HG03066 (cell line): ENCODE measurements around the gene UGGT2.
"Not testable (repeated sequence)": the region's sequence is repeated elsewhere in the genome, so short reads cannot be mapped to it uniquely, and the experiment has no call there.

Source experiments
- ATAC-seq: cut with Tn5 transposase; IDR thresholded peaks from one replicate; pipeline ENCODE4 v1.9.1; 2021; ENCODE audit warnings: low read depth; ENCODE audit not compliant: unreplicated experiment

UGGT2 gene

DNA sequence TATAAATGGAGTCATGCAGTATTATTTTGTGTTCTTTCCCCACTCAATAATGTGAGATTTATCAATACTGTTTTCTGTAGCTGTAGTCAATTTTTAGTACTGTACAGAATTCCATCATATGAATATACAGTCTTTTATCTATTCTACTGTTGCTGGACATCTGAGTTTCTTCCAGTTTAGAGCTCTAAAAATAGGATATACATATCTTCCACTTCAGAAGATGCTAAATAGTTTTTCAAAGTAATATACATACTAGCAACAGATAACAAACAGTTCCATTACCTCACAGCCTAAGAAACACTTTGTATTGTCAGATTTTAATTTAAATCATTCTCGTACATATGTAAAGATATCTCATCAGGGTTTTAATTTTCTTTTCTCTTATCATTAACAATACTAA lies 149.6 kb downstream of the UGGT2 start:
- ATAC-seq: no peak

DNA sequence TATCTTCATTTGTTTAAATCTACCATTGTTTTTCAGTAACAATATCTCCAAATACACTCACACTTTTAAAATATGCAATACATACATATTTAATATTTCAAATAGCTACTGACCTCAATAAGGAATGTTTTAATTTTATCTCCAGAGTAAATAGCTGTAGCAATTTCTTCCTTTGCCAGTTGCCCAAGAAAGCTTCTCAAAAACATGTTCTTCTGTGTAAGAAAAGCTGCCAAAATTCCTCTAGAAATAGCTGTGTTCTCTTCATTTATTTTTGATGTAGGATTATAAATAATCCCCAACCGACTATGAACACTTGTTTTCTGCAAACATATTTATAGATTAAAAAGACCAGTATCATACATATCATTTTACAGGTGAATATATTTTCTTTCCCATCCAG lies 150.5 kb downstream of the UGGT2 start:
- ATAC-seq: no peak

DNA sequence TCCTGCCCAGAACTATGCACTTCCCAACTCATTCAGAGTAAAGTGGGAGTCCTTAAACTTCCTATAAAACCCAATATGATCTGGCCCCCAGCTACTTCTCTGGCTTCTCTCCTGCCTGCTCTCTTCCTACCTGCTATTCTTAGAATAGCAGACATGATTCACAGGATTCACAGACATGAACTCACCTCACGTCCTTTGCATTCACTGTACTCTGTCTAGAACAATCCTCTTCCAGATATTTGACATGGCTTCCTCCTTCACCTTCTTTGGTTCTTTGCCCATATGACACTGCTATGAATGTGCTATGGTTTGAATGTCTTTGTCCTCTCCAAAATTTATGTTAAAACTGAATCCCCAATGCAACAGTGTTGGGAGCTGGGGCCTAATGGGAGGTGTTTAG lies 154.9 kb downstream of the UGGT2 start:
- ATAC-seq: no peak

DNA sequence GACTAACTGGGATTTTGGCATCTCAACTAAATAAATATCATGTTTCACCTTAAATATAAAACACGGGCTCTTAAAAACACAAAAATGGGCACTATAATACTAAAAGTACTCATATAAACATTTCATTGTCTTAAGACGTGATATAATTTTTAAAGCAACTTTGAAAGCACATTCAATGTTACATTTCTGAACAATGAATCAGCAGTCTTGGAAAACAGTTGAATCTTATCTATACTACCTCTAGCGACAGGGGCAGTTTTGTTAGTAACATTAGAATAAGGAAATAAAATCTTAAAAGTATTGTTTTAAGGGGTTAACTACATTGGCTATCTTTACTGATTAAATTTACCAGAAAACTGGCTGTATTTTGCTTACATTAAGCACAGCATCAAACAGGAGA lies 156.9 kb downstream of the UGGT2 start:
- no peak for ATAC-seq

GRCh38 chr13:95893861-95894260 lies 159.3 kb downstream of the UGGT2 start:
- no peak for ATAC-seq

GRCh38 chr13:95882121-95882520 lies 171.1 kb downstream of the UGGT2 start:
- no peak for ATAC-seq

GRCh38 chr13:95880331-95880730 lies 172.9 kb downstream of the UGGT2 start:
- no peak for ATAC-seq

DNA sequence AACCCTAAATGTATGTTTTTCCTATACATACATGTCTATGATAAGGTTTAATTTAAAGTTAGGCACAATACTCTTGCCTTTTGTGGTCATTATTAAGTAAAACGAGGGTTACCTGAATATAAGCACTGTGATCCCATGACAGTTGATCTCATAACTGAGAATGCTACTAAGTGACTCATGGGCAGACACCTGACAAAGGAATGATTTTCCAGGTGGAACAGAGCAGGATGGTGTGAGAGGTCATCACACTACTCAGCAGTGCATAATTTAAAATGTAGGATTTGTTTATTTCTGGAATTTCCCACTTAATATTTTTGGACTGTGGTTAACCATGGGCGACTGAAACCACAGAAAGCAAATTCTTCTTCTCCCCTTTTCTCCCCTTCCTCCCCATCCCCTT lies 178.9 kb downstream of the UGGT2 start:
- no peak for ATAC-seq

DNA sequence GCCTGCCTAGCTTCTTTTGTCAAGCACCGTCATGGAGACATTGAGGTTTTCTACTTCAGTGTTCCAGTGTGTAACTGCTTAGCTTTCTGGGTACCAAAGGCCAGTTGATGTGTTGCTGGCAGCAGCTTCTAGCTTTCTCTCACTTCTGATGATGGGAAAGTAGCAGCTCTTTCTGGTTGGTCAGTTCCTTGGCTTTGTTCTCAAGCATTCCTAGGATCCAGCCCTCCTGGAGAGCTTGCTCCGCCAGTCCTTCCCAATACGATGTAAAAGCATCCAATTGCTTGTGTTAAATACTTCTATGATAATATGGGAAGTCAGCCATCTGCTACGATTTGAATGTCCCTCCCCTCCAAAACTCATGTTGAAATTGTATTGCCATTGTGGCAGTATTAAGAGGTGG lies 182.8 kb downstream of the UGGT2 start:
- ATAC-seq: no peak

DNA sequence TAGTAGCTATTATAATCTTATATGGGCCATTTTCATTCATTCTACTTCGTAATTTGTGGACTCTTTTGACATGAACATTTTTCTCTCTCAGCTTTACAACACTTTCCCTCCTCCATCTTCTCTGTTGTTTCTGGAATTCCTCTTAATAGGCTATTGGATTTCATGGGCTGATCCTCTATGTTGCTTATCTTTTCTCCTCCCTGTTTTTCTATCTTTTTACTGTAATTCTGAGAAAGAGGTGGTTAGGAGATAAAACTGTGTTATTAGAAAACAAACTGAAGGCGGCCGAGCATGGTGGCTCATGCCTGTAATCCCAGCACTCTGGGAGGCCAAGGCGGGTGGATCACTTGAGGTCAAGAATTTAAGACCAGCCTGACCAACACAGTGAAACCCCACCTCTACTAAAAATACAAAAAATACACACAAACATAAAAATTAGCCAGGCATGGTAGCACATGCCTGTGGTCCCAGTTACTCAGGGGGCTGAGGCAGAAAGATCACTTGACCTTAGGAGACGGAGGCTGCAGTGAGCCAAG lies 188.1 kb downstream of the UGGT2 start:
- ATAC-seq: no peak

- ATAC-seq: no peak
These were observed 190.8 kb downstream of the UGGT2 start for GRCh38 chr13:95862408-95862807.

GRCh38 chr13:95861296-95861695 lies 191.9 kb downstream of the UGGT2 start:
- ATAC-seq: no peak

DNA sequence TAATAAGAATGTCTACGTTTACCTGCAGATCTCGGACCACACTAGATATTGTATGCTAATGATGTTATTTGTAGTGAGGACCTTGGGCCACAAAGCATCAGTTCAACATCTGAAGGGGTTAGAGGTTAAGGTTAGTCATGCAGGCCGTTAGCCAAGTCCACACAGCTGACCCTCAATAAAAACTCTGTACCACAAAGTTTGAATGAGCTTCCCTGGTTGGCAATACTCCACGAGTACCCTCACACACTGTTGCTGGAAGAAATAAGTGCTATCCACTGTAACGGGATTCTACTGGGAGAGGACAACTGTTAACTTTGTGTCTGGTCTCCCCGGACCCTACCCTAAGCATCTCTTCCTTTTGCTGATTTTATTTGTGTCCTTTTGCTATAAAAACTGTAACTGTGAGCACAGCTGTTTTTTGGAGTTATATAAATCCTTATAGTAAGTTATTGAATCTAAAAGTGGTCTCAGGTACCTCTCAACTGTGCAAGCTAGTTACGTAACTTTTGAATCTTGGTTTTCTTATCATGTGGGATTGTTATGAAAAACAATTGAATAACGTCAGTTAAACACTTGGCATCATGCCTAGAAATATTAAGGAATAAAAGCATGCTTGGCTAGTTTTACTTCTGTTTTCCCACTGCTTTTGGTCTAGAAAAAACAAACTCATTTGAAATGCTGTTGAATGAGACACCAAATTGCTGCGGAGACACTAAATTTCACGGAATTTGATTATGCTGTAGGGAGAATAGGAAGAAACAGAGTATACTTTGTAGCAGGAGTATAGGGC lies 194.7 kb downstream of the UGGT2 start:
- ATAC-seq: no peak

DNA sequence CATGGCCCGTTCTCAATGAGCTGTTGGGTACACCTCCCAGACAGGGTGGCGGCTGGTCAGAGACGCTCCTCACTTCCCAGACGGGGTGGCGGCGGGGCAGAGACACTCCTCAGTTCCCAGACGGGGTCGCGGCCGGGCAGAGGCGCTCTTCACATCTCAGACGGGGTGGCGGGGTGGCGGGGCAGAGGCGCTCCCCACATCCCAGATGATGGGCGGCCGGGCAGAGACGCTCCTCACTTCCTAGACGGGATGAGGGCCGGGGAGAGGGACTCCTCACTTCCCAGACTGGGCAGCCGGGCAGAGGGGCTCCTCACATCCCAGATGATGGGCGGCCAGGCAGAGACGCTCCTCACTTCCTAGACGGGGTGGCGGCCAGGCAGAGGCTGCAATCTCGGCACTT lies 207.5 kb downstream of the UGGT2 start:
- ATAC-seq: not testable (repeated sequence)

DNA sequence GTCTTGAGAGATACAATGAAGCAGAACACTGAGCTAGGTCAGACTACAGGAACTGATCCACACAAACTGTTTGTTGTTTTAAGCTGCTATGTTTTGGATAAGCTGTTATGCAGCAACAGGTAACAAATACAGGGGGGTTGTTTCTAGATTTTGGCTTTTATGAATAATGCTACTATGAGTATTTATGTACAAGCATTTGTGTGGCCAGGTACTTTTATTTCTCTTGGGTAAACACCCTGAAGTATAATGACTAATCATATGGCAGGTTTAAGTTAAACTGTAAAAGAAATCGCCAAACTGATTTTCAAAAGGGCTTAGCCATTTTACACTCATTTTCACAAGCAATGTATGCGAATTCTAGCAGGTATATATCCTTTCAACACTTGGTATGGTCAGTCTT lies 210.3 kb downstream of the UGGT2 start:
- ATAC-seq: no peak

DNA sequence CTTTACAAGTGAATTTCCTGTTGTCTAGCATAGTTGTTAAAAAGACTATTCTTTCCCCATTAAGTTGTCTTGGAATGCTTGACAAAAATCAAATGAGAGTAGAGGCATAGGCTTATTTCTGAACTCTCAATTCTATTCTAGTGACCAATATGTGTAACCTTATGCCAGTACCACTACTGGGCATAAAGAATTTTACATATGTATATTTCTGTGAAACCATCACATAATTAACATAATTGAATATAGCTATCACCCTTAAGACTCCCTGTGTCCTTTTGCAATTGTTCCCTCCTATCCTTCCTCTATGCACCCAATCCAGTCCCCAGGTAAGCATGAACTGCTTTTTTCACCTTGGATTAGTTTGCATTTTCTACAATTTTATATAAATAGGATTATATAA lies 211.3 kb downstream of the UGGT2 start:
- ATAC-seq: no peak

GRCh38 chr13:95834134-95834765 lies 219.0 kb downstream of the UGGT2 start:
- peak; percentile 90 for ATAC-seq

GRCh38 chr13:95833719-95834118 lies 219.5 kb downstream of the UGGT2 start:
- ATAC-seq: no peak

- ATAC-seq: no peak
These were observed 220.1 kb downstream of the UGGT2 start for GRCh38 chr13:95833126-95833525.

DNA sequence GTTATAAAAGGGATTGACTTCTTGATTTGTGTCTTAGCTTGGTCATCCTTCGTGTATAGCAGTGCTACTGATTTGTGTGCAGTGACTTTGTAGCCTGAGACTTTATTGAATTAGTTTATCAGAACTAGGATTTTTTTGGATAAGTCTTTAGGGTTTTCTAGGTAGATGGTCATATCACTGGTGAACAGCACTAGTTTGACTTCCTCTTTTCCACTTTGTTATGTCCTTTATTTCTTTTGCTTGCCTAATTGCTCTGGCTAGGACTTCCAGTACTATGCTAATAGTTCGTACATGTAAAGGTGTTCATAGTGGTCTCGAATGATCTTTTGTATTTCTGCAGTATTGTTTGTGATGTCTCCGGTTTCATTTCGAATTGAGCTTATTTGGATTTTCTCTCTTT lies 230.9 kb downstream of the UGGT2 start:
- ATAC-seq: no peak

GRCh38 chr13:95814495-95814894 lies 238.7 kb downstream of the UGGT2 start:
- ATAC-seq: no peak

DNA sequence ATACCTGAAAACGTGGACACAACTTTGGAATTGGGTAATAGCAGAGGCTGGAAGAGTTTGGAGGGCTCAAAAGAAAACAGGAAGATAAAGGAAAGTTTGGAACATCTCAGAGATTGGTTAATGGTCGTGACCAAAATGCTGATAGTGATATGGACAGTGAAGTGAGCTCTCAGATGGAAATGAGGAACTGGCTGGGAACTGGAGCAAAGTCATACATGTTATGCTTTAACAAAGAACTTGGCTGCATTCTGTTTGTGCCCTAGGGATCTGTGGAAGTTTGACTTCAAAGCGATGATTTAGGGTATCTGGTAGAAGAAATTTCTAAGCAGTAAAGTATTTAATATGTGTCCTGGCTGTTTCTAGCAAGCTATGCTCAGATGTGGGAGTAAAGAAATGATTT lies 240.1 kb downstream of the UGGT2 start:
- no peak for ATAC-seq
